WI38 (cell line): ENCODE measurements around the gene SNAP91.
"Not testable (repeated sequence)": the region's sequence is repeated elsewhere in the genome, so short reads cannot be mapped to it uniquely, and the experiment has no call there.

Experiments
- H3K4me3 ChIP-seq: 2 replicates; pipeline ENCODE4 v1.5.1; 2011; ENCODE audit warnings: low read depth, mild to moderate bottlenecking, control low read depth, low read length
- TF ChIP-seq, protein P1 (sequence below): IDR thresholded peaks from 2 replicates; pipeline ENCODE4 v1.5.1; 2012; ENCODE audit warnings: low read depth, mild to moderate bottlenecking, control low read depth, low read length

The SNAP91 gene, protein sequence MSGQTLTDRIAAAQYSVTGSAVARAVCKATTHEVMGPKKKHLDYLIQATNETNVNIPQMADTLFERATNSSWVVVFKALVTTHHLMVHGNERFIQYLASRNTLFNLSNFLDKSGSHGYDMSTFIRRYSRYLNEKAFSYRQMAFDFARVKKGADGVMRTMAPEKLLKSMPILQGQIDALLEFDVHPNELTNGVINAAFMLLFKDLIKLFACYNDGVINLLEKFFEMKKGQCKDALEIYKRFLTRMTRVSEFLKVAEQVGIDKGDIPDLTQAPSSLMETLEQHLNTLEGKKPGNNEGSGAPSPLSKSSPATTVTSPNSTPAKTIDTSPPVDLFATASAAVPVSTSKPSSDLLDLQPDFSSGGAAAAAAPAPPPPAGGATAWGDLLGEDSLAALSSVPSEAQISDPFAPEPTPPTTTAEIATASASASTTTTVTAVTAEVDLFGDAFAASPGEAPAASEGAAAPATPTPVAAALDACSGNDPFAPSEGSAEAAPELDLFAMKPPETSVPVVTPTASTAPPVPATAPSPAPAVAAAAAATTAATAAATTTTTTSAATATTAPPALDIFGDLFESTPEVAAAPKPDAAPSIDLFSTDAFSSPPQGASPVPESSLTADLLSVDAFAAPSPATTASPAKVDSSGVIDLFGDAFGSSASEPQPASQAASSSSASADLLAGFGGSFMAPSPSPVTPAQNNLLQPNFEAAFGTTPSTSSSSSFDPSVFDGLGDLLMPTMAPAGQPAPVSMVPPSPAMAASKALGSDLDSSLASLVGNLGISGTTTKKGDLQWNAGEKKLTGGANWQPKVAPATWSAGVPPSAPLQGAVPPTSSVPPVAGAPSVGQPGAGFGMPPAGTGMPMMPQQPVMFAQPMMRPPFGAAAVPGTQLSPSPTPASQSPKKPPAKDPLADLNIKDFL

DNA sequence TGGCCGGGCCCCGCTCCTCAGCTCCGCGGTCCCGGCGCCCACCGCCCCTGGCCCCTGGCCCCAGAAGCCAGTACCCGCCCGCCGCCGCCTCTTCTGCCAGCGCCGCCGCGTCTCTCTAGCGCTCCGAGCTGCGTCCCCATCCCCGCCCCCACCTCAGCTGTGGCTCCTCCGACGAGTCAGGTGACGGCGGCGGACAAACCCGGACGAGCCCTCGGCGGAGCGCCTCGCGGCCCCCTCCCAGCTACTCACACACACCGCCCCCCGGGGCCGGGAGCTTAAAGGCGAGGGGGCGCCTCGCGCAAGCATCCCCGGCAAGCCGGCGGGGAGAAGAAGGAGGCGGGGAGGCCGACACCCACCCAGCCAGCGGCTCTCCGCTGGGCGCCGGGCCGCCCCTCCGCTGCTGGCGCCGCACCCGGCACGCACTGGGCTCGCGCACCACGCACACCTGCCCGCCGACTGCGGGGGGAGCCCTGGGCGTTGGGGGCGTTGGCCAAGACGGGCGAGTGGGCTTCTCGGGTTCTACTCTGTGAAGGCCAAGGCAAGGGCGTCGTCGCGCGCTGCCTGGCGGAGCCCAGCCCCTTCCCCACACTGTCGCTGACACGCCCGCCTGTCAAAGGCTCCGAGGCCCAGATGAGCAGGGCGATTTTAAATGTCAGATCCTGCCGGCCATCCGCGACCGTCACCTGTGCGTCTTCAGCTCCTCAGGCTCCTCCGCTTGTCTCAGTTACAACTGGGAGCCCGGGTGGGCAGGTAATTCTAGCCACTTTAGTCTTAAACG is at the start of gene SNAP91:
Gene SNAP91 (minus strand): TSS at position 132 of the 778 bp plus-strand sequence. CDS start 1,174 bp downstream, outside the sequence.
- TF ChIP-seq, protein P1, sequence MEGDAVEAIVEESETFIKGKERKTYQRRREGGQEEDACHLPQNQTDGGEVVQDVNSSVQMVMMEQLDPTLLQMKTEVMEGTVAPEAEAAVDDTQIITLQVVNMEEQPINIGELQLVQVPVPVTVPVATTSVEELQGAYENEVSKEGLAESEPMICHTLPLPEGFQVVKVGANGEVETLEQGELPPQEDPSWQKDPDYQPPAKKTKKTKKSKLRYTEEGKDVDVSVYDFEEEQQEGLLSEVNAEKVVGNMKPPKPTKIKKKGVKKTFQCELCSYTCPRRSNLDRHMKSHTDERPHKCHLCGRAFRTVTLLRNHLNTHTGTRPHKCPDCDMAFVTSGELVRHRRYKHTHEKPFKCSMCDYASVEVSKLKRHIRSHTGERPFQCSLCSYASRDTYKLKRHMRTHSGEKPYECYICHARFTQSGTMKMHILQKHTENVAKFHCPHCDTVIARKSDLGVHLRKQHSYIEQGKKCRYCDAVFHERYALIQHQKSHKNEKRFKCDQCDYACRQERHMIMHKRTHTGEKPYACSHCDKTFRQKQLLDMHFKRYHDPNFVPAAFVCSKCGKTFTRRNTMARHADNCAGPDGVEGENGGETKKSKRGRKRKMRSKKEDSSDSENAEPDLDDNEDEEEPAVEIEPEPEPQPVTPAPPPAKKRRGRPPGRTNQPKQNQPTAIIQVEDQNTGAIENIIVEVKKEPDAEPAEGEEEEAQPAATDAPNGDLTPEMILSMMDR: no peak
- H3K4me3 ChIP-seq: peak within 1 kb of the TSS; percentile 39

DNA sequence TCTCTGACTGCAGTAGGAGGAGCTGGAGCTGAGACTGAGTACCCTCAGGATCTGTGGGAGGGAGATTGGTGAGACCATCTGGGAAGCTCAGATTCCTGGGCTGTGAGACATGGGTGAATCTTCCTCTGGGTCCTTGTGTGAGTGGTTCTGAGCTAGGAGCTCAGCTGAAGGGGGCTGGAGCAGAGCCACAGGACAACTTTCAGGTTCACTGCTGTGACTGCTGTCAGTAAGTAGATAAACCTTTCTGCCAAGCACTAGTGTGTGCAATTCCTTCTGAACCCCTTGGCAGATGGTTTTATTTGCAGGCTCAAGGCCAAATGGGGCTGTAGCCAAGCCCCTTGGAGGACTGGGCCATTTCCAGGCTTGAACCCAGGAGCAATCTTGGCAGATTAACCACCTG is 49.6 kb upstream of the SNAP91 start:
- H3K4me3 ChIP-seq: no peak overlapping the region
- TF ChIP-seq, protein P1: no peak

DNA sequence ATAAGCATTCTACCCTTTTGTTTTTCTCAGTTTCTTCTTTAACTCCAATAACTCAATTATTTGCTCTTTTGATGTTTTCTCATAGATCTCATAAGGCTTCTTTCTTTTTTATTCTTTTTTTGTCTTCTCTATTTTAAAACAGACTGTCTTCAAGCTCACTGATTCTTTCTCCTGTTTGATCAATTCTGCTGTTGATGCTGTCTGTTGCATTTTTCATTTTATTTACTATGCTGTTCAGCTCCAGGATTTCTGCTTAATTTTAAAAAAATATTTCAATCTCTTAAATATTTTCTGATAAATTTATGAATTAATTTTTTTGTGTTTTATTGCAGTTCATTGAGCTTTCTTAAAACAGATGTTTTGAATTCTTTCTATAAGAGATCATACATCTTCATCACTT is 48.1 kb upstream of the SNAP91 start:
- TF ChIP-seq, protein P1: no peak
- no peak overlapping the region for H3K4me3 ChIP-seq

DNA sequence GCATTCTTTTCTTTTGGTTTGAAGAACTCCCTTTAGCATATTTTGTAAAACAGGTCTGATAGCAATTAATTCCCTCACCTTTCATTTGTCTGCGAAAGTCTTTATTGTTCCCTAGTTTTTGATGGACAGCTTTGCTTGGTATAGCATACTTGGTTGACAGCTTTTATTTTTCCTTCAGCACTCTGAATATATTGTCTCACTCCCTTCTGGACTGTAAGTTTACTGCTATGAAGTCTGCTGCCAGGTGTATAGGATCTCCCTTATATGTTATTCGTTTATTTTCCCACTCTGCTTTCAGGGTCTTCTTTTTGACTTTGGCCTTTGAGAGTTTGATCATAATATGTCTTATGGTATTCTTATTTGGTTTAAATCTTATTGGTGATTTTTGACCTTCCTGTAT is 47.7 kb upstream of the SNAP91 start:
- TF ChIP-seq, protein P1: no peak
- H3K4me3 ChIP-seq: no peak overlapping the region

DNA sequence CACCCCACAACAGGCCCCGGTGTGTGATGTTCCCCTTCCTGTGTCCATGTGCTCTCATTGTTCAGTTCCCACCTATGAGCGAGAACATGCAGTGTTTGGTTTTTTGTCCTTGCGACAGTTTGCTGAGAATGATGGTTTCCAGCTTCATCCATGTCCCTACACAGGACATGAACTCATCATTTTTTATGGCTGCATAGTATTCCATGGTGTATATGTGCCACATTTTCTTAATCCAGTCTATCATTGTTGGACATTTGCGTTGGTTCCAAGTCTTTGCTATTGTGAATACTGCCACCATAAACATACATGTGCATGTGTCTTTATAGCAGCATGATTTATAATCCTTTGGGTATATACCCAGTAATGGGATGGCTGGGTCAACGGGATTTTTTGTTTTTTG is 43.5 kb upstream of the SNAP91 start:
- H3K4me3 ChIP-seq: not testable (repeated sequence)

DNA sequence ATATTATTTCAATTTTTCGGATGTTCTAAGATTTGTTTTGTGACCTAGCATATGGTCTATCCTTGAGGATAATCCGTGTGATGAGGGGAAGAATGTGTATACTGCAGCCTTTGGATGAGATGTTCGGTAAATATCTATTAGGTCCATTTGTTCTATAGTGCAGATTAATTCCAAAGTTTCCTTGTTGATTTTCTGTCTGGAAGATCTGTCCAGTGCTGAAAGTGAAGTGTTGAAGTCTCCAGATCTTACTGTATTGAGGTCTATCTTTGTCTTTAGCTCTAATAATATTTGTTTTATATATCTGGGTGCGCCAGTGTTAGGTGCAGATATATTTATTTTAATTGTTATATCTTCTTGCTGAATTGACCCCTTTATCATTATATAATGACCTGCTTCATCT is 32.2 kb upstream of the SNAP91 start:
- H3K4me3 ChIP-seq: no peak overlapping the region
- TF ChIP-seq, protein P1: no peak

DNA sequence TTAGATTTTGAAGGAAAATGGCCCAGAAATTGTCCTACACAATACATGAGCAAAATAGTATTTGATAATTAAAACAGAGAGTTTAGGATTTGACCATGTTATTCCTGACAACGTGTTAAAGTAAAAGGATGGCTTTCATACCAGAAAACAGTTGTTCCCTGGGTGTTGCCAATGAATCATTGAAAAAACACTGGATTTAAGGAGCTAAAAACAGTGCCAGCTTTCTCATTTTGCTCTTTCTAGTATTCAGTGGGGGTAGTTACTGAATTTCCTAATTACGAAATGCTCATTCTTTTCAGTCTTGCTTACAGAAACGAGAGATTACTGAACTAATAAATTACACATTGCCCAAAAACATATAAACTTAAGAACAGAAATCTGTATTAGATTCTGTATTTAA is 26.6 kb upstream of the SNAP91 start:
- TF ChIP-seq, protein P1: no peak
- no peak overlapping the region for H3K4me3 ChIP-seq
